NCI-H1436 (cell line): Measurements from ENCODE around the gene TASP1.

Source experiments
- DNase-seq: peaks from one replicate; lab custom pipeline; 2025; lab: John Stamatoyannopoulos, UW

TASP1 gene

DNA sequence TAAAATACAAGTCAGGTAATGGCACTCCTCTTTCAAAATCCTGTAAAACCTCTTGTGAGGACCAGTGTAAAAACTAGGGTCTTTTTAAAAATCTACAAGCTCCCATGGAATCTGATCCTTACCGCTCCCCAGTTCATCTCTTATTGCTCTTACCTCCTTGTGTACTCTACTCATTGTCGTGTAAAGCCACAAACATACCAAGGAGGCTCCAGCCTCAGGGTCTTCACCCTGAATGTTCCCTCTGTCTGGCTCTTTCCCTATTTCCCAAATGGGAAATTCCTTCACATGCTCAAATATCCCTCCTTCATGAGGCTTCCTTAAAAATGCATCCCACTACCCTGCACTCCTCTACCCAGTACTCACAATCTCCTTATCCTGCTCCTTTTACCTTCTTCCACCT lies 67.1 kb downstream of the TASP1 start:
- DNase-seq = no peak

DNA sequence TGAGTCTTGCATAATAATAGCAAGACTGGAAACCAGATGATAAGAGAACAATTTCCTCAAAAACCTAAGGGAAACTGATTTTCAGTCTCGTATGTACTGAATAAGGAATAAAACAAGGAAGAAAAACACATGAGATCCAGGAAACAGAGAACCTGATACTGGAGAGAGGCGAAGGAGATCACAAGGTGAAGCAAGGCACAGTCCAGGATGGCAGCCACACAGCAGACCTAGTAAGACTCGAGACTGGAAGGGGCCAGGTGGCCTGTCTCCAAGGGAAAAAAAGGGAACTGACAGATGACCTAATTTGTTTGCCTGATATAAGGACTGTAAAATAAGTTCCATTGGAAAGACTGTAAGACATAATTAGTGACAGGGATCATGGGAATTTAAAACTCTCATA lies 71.1 kb downstream of the TASP1 start:
- DNase-seq = no peak

GRCh38 chr20:13563854-13564253 lies 74.9 kb downstream of the TASP1 start:
- DNase-seq = no peak

GRCh38 chr20:13554706-13555105 lies 84.0 kb downstream of the TASP1 start:
- no peak for DNase-seq

GRCh38 chr20:13554076-13554475 lies 84.7 kb downstream of the TASP1 start:
- no peak for DNase-seq

DNA sequence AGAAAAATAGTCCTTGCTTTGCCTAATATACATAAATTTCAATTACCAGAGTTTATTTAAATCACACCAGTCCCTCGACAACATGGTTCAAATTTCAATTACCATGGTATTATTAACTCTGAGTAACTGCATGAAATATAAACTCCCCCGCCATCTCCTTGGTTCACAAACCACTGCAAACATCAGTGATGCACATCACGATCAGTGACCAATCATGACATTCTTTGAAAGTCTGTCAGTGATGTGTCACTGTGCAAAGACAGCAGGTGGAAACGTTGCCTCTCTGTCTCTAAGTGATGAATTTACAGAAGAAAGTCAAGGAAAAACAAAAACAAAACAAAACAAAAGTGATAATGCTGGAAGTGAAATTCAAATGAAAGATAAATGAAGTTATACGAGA lies 86.7 kb downstream of the TASP1 start:
- DNase-seq = no peak

DNA sequence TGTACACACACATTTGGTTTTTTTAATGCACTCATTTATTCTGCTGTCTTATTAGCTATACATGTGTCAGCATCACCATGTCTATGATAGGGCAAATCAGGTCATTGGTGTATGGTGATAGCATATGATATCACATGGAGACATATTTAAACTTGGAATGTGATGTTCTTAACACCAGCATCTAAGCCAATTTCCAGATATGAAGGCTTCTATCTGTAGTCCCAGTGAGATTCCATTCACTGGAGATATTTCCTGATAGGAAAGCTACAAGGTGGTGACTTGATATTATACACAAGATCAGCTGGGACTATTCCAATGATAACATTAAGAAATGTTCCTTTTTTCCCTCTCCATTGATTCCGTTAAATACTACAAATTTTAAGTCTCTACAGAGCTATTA lies 89.3 kb downstream of the TASP1 start:
- no peak for DNase-seq

- DNase-seq = peak; percentile 69
Measured at GRCh38 chr20:13546497-13547131, 92.1 kb downstream of the TASP1 start.

DNA sequence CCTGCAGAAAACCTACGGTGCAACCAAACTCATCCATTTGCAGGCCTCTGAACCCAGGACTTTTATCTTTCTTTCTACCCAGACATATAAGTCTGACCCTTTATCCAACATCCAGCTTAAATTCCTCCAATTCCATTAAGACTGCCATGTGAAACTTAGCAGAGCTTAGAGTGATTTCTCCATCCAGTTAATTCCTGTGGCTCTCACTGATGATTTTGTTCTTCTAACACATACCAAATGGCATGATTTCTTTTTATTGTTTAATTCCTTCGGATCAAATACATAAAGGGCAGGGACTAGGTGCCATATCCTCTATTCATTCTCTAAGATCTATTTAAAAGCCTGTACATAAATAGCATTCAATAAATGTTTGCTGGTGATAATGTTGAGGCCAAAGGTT lies 92.9 kb downstream of the TASP1 start:
- no peak for DNase-seq

DNA sequence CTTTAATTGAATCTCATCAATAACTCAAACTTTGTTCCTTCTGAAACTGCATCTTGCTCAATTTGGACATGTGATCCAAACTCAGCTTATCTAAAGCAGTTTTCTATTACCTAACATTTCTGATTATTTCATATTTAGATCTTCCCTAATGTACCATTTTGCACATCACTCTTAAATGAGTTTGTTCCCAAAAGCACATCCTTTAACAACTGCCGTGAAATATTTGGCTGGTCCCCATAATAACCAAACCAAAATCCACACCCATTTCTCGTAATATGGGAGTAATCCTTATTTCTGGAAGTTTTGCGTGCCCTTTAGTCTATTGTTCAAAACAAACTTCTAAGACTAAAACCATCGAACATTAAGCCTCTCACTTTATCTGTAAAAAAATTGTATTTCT lies 94.9 kb downstream of the TASP1 start:
- no peak for DNase-seq

- no peak for DNase-seq
Measured at GRCh38 chr20:13535627-13536026, 103.1 kb downstream of the TASP1 start.

- DNase-seq = no peak
Measured at GRCh38 chr20:13533946-13534345, 104.8 kb downstream of the TASP1 start.

DNA sequence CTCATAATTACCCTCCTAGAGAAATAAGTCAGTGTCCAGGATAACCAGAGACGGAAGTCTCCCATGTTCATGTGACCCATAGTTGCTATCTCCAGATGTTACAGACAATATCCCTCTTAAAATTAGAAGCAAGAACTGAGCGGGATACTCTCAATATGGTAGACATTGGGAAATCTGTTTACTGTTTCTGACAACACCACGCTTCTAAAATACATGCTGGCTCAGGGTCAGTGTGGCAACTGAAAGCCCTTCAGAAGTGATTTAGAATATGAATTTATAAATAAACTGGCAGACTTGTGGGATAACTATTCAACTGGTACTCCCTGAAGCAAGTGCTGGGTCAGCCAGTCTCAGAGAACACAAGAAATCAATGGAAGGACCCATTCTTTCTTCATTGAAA lies 108.6 kb downstream of the TASP1 start:
- no peak for DNase-seq

- no peak for DNase-seq
Measured at GRCh38 chr20:13526551-13526950, 112.2 kb downstream of the TASP1 start.

- no peak for DNase-seq
Measured at GRCh38 chr20:13525225-13525940, 113.3 kb downstream of the TASP1 start.

- no peak for DNase-seq
Measured at GRCh38 chr20:13524339-13524738, 114.4 kb downstream of the TASP1 start.

DNA sequence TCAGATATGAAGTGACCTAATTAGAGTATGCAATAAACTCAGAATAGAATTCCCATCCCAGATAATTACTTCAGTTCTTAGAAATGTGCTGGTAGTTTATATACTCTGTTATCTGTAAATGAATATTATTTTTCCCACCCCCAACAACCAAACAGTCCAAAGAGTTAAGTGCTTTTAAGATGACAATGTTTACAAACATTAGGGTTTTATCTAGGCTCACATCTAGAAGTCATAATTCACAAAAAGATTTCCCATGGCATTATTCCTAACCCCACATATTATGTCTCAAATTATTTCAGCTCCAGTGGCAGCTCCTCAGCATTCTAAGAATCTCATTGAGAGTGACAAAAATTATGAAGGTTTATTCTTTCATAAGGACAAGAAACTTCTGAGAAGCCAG lies 120.9 kb downstream of the TASP1 start:
- DNase-seq = no peak

DNA sequence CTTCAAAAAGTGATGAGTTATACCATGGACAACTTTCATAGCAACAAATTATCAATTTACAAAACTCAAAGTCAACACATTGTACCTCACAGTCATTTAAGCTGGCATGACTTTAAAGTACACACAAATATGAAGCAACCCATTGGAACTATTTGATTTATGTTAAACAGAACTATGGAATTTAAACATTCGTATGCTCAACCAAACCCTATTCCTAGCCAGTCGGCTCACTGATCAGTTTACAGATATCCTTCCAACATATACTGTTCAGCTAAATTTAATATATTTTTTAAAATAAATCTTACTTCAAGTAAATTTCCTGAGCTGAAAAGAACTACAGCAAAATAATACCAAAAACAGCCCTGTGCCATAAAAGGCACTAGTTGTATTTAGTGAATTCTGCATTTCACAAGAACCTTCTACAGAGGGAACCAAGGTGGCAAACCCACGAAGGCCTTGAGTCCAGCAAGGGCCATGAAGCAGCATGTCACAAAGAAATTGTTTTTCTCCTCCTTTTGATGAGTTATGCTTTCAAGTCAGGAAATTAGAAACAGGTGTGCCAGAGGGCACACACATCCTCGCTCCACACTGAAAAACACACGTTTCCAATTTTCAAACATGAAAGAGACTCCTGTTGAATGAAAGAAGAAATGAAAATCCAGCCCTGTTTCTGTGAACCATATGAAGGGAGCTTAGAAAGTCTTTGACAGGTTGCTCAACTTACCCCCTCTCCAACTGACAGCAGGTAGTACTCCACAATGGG lies 122.8 kb downstream of the TASP1 start:
- DNase-seq = no peak

DNA sequence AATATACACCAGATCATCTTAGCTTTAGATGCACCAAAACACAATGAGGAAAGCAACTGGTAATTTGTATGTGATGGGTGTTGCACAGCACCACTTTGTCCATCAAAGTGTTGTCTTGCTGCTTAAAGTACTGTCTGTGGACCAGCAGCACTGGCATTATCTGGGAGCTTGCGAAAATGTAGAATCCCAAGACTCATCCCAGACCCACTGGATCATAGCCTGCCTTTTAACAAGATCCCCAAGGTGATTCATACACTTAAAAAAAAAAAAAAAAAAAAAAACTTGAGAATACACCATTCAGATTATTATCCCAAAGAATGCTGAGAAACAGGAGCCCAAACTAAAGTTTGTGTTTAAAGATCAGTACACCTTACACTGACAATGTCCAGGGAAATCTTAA lies 123.4 kb downstream of the TASP1 start:
- no peak for DNase-seq

- no peak for DNase-seq
Measured at GRCh38 chr20:13510837-13511488, 127.8 kb downstream of the TASP1 start.

GRCh38 chr20:13507646-13508045 lies 131.1 kb downstream of the TASP1 start:
- no peak for DNase-seq

GRCh38 chr20:13501500-13501899 lies 137.2 kb downstream of the TASP1 start:
- DNase-seq = no peak

DNA sequence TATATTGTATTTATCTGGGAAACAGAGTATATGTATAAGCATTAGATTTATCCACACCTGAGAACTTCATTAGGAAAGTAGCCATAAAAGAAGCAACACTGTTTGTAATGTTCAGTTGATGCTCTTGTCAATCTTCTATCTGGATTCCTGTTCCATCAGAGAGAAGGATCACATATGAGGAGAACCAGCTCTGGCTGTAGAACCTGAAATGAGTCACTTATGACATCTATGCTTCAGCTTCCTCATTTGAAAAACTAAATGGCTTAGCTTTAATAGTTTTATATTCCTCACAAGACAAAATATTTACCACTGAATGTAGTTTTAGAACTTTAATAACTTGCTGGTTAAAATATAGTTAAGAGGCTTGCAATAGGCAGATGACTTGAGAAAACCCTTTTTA lies 144.7 kb downstream of the TASP1 start:
- no peak for DNase-seq
